DMS79 treated with DMSO at 0.1 percent for 48 hours (cell line): ENCODE results near the gene AMPD2.
"Not testable (repeated sequence)": the region's sequence is repeated elsewhere in the genome, so short reads cannot be mapped to it uniquely, and the experiment has no call there.

Experiments
- DNase-seq: peaks from one replicate; lab custom pipeline; 2025; lab: John Stamatoyannopoulos, UW

AMPD2 gene

GRCh38 chr1:109653306-109653705 is 33.7 kb downstream of the AMPD2 start:
- DNase-seq = no peak

- DNase-seq = no peak
Observed at GRCh38 chr1:109654519-109654918, 34.9 kb downstream of the AMPD2 start.

- peak; percentile 49 for DNase-seq
Observed at GRCh38 chr1:109655615-109656519, 36.2 kb downstream of the AMPD2 start, which contains the start of gene GSTM4. GSTM4 (plus strand) TSS chr1:109656099; CDS start chr1:109656390, 291 bp downstream.

GRCh38 chr1:109657395-109657794 is 37.8 kb downstream of the AMPD2 start:
- no peak for DNase-seq

GRCh38 chr1:109657970-109658369 is 38.3 kb downstream of the AMPD2 start:
- DNase-seq = no peak

- DNase-seq = no peak
Observed at GRCh38 chr1:109658533-109659042, 39.0 kb downstream of the AMPD2 start.

- DNase-seq = no peak
Observed at GRCh38 chr1:109659145-109659544, 39.5 kb downstream of the AMPD2 start.

GRCh38 chr1:109659997-109660690 is 40.5 kb downstream of the AMPD2 start:
- DNase-seq = peak; percentile 93

- not testable (repeated sequence) for DNase-seq
Observed at GRCh38 chr1:109660691-109661026, 41.0 kb downstream of the AMPD2 start.

- DNase-seq = no peak
Observed at GRCh38 chr1:109661391-109661790, 41.8 kb downstream of the AMPD2 start.

GRCh38 chr1:109664671-109665070 is 45.0 kb downstream of the AMPD2 start:
- DNase-seq = no peak

GRCh38 chr1:109667452-109668122 is 48.0 kb downstream of the AMPD2 start, which contains the start of gene GSTM2:
GSTM2 (plus strand) TSS chr1:109668057; CDS start chr1:109668116, 59 bp downstream.
- no peak for DNase-seq

GRCh38 chr1:109668123-109668775 is 48.6 kb downstream of the AMPD2 start:
- no peak for DNase-seq

GRCh38 chr1:109669246-109669948 is 49.8 kb downstream of the AMPD2 start:
- no peak for DNase-seq

- not testable (repeated sequence) for DNase-seq
Observed at GRCh38 chr1:109669949-109670302, 50.3 kb downstream of the AMPD2 start.

GRCh38 chr1:109671067-109671466 is 51.4 kb downstream of the AMPD2 start:
- DNase-seq = no peak

- DNase-seq = not testable (repeated sequence)
Observed at GRCh38 chr1:109673861-109674260, 54.2 kb downstream of the AMPD2 start.

GRCh38 chr1:109676683-109677381 is 57.2 kb downstream of the AMPD2 start:
- DNase-seq = not testable (repeated sequence)

GRCh38 chr1:109677459-109677858 is 57.8 kb downstream of the AMPD2 start:
- no peak for DNase-seq

- not testable (repeated sequence) for DNase-seq
Observed at GRCh38 chr1:109678637-109679036, 59.0 kb downstream of the AMPD2 start.
